ENCODE measurements around the gene PAAF1. TPM values are rescaled to one million over a fixed set of nuclear protein-coding genes. Genes with fewer than 3 reads are reported as not detected.
A peak's percentile ranks its signal among the peaks of the same experiment; 100 is the strongest.

Gene PAAF1
- total and polyA plus RNA-seq, 2 donors from 2014 or later: 18.2 to 31.4 TPM

- intact Hi-C loops (cut with DNase I): no loop called here
- FAIRE-seq (no peak), DNase-seq (peak in 1 of 5 donors; percentile 11)
- TF ChIP-seq CTCF (IDR thresholded peaks at IDR 0.05; ENCODE audit: borderline replicate concordance, extremely low read depth, insufficient read depth): no peak
- H3K36me3 ChIP-seq (ENCODE audit: control insufficient read depth in 2 of 3, insufficient read depth in 3 of 3, low read length in 3 of 3): peaks cover 0 to 3% (median 3%) of the 10 kb centered on the region in 3 donors
- no peak overlapping the region for H3K4me3 ChIP-seq (ENCODE audit: low read length in 3 of 3)
- H3K27me3 ChIP-seq (ENCODE audit: control insufficient read depth, insufficient read depth, low read length): no peaks in the 10 kb centered on the region
- H3K27ac ChIP-seq (ENCODE audit: low read depth in 2 of 2, low read length in 2 of 2): peak overlapping the region; percentile 2 to 67
- no peaks in the 10 kb centered on the region for H3K9me3 ChIP-seq (ENCODE audit: control insufficient read depth in 2 of 3, insufficient read depth in 1 of 3, low read length in 3 of 3)
- H3K9ac ChIP-seq (ENCODE audit: low read length in 3 of 3): no peak overlapping the region
- H3K4me1 ChIP-seq (ENCODE audit: control insufficient read depth in 2 of 3, insufficient read depth in 2 of 3, low read depth in 1 of 3, low read length in 3 of 3): peaks cover 0 to 4% (median 3%) of the 10 kb centered on the region in 3 donors
Observed at GRCh38 chr11:73866095-73866579, 10.7 kb upstream of the PAAF1 start.

- DNase-seq (peak in 4 of 5 donors; percentile 52 to 85 (median 68)), FAIRE-seq (no peak)
- H3K36me3 ChIP-seq (ENCODE audit: control insufficient read depth in 2 of 3, insufficient read depth in 3 of 3, low read length in 3 of 3): peaks cover 0 to 5% (median 3%) of the 10 kb centered on the region in 3 donors
- H3K9ac ChIP-seq (ENCODE audit: low read length in 3 of 3): no peak overlapping the region
- no peak overlapping the region for H3K4me3 ChIP-seq (ENCODE audit: low read length in 3 of 3)
- H3K27me3 ChIP-seq (ENCODE audit: control insufficient read depth, insufficient read depth, low read length): no peaks in the 10 kb centered on the region
- intact Hi-C loops (cut with DNase I): no loop called here
- no peak for TF ChIP-seq CTCF (IDR thresholded peaks at IDR 0.05; ENCODE audit: borderline replicate concordance, extremely low read depth, insufficient read depth)
- no peaks in the 10 kb centered on the region for H3K9me3 ChIP-seq (ENCODE audit: control insufficient read depth in 2 of 3, insufficient read depth in 1 of 3, low read length in 3 of 3)
- H3K4me1 ChIP-seq (ENCODE audit: control insufficient read depth in 2 of 3, insufficient read depth in 2 of 3, low read depth in 1 of 3, low read length in 3 of 3): peaks cover 0 to 4% (median 3%) of the 10 kb centered on the region in 3 donors
- peak overlapping the region; percentile 2 to 67 for H3K27ac ChIP-seq (ENCODE audit: low read depth in 2 of 2, low read length in 2 of 2)
Observed at GRCh38 chr11:73866586-73866996, 10.2 kb upstream of the PAAF1 start.

GRCh38 chr11:73869332-73869949, 7.4 kb upstream of the PAAF1 start:
- intact Hi-C loops (cut with DNase I): no loop called here
- Histone ChIP-seq H3K9ac (ENCODE audit: low read length in 3 of 3) (no peak overlapping the region), H3K4me1 (ENCODE audit: control insufficient read depth in 2 of 3, insufficient read depth in 2 of 3, low read depth in 1 of 3, low read length in 3 of 3) (peaks cover 0 to 4% (median 3%) of the 10 kb centered on the region in 3 donors), H3K36me3 (ENCODE audit: control insufficient read depth in 2 of 3, insufficient read depth in 3 of 3, low read length in 3 of 3) (peaks cover 5 to 11% (median 7%) of the 10 kb centered on the region in 3 donors), H3K4me3 (ENCODE audit: low read length in 3 of 3) (no peak overlapping the region), H3K9me3 (ENCODE audit: control insufficient read depth in 2 of 3, insufficient read depth in 1 of 3, low read length in 3 of 3) (no peaks in the 10 kb centered on the region), H3K27ac (ENCODE audit: low read depth in 2 of 2, low read length in 2 of 2) (no peak overlapping the region), H3K27me3 (ENCODE audit: control insufficient read depth, insufficient read depth, low read length) (no peaks in the 10 kb centered on the region)
- TF ChIP-seq CTCF (IDR thresholded peaks at IDR 0.05; ENCODE audit: borderline replicate concordance, extremely low read depth, insufficient read depth): no peak
- DNase-seq (peak in 1 of 5 donors; percentile 5), FAIRE-seq (no peak)

All from kidney (tissue), 14 donors.